Measurements from ENCODE around the gene ILKAP.

DNA sequence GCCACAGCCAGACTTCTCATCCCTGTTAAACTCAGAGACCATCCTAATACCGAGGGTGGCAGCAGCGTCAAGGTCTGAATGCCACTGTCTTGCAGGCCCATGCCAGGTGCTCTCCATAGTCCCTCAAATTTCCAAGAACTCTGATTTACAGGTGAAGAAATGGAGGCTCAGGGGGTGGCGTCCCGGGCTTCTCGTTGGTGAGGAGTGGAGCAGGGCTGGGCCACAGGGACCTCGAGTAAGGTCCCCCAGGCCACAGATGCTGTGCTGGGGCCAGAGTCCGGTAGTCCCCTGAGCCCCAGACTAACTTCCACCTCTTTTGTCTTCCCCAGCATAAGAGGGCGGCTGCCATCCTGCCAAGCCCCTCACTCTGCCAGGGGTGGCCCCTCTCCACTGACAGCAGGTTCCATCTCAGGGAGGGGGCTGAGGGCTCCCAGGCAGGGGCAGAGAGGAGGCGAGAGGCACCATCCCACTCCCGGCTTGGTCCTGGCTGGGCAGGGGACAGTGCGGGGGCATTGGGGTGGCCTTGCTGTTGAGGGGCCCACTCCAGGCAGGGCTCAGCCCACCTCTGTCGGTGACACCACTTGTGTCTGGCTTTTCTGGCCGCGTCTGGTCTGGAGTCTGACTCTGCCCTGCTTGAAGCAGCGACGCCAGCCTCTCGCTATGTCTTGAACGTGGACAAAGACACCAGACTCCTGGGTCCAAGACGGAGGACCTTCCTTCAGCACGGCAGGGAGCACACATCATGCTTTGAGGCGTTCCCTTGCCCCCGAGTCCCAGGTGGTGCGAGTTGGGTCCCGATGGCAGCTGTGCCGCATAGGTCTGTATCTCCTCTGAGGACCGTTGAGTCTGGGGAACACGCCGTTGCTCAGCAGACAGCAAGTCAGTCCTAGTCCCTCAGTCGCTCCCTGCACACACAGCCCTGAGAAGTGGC lies 80.9 kb downstream of the ILKAP start:
- TF ChIP-seq MXI1 (conservative IDR thresholded peaks at IDR 0.05; ENCODE audit: poor library complexity, severe bottlenecking) (no peak), POLR2AphosphoS5 (IDR thresholded peaks at IDR 0.05) (no peak), EZH2 (IDR thresholded peaks at IDR 0.05; ENCODE audit: borderline replicate concordance, insufficient read depth, low read length, poor library complexity, severe bottlenecking) (no peak), TAF1 (IDR thresholded peaks at IDR 0.05; ENCODE audit: low read depth) (no peak), SMC3 (conservative IDR thresholded peaks at IDR 0.05; ENCODE audit: poor library complexity) (no peak), RAD21 (conservative IDR thresholded peaks at IDR 0.05) (no peak)
- TF ChIP-seq, protein P1, sequence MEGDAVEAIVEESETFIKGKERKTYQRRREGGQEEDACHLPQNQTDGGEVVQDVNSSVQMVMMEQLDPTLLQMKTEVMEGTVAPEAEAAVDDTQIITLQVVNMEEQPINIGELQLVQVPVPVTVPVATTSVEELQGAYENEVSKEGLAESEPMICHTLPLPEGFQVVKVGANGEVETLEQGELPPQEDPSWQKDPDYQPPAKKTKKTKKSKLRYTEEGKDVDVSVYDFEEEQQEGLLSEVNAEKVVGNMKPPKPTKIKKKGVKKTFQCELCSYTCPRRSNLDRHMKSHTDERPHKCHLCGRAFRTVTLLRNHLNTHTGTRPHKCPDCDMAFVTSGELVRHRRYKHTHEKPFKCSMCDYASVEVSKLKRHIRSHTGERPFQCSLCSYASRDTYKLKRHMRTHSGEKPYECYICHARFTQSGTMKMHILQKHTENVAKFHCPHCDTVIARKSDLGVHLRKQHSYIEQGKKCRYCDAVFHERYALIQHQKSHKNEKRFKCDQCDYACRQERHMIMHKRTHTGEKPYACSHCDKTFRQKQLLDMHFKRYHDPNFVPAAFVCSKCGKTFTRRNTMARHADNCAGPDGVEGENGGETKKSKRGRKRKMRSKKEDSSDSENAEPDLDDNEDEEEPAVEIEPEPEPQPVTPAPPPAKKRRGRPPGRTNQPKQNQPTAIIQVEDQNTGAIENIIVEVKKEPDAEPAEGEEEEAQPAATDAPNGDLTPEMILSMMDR (IDR thresholded peaks at IDR 0.05; ENCODE audit: poor library complexity, severe bottlenecking) = no peak
- TF ChIP-seq, protein P2, sequence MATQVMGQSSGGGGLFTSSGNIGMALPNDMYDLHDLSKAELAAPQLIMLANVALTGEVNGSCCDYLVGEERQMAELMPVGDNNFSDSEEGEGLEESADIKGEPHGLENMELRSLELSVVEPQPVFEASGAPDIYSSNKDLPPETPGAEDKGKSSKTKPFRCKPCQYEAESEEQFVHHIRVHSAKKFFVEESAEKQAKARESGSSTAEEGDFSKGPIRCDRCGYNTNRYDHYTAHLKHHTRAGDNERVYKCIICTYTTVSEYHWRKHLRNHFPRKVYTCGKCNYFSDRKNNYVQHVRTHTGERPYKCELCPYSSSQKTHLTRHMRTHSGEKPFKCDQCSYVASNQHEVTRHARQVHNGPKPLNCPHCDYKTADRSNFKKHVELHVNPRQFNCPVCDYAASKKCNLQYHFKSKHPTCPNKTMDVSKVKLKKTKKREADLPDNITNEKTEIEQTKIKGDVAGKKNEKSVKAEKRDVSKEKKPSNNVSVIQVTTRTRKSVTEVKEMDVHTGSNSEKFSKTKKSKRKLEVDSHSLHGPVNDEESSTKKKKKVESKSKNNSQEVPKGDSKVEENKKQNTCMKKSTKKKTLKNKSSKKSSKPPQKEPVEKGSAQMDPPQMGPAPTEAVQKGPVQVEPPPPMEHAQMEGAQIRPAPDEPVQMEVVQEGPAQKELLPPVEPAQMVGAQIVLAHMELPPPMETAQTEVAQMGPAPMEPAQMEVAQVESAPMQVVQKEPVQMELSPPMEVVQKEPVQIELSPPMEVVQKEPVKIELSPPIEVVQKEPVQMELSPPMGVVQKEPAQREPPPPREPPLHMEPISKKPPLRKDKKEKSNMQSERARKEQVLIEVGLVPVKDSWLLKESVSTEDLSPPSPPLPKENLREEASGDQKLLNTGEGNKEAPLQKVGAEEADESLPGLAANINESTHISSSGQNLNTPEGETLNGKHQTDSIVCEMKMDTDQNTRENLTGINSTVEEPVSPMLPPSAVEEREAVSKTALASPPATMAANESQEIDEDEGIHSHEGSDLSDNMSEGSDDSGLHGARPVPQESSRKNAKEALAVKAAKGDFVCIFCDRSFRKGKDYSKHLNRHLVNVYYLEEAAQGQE (IDR thresholded peaks at IDR 0.05; ENCODE audit: borderline replicate concordance) = no peak
